K562 (cell line): ENCODE results near the gene SNCB. TPM values are rescaled to one million over a fixed set of nuclear protein-coding genes. Genes with fewer than 3 reads are reported as not detected.

Experiments
- ATAC-seq: fragments of 200-7000 bp; cut with Tn5 transposase; 3 replicates; pipeline ENCODE4 v1.9.1; 2020; ENCODE audit warnings: moderate library complexity
- BruUV-seq: library from RNA; stranded (reverse); fragments of 400-500 nt; replicated peaks from 2 replicates; lab custom pipeline; 2021; lab: Mats Ljungman, UMichigan
- CTCF ChIA-PET: fragments of 300-600 bp; formaldehyde crosslinking; extraction: SDS; loops from one replicate; lab custom pipeline; 2021; ENCODE audit warnings: low intra/inter-chr PET ratio; lab: Yijun Ruan, JAX
- POLR2A ChIA-PET: fragments of 300-600, 350-650 bp; sonication (Branson Sonifier 250); formaldehyde crosslinking; extraction: SDS; loops from one replicate; lab custom pipeline; 2021; ENCODE audit warnings: antibody characterized with exemption, inconsistent platforms; lab: Yijun Ruan, JAX
- DNase-seq, 4 experiments: peaks; one replicate each; pipeline versions ENCODE4 v3.0.0 to v3.0.0-alpha.2; 2011 to 2018; ENCODE audit warnings: low spot score in 3 of 4, mixed read lengths in 3 of 4; ENCODE audit errors: extremely low read depth in 1 of 4
- FAIRE-seq: peaks from 2 replicates; lab custom pipeline; 2011; peaks lifted over from hg19 to GRCh38; lab: Jason Lieb, UNC
- H2AFZ ChIP-seq: 2 replicates; pipeline ENCODE4 v1.6.0; 2011; ENCODE audit warnings: low read depth, low read length, control low read depth, inconsistent platforms
- H3K27ac ChIP-seq: fragments of 200-600 bp; 3 replicates; pipeline ENCODE4 v1.8.0; 2011; ENCODE audit warnings: low read depth, mild to moderate bottlenecking, control low read depth, inconsistent platforms, low read length, moderate library complexity, mixed read lengths; ENCODE audit errors: extremely low read depth
- H3K27me3 ChIP-seq, 2 experiments: fragments of 300-600 bp in 1 of 2; 2 replicates in 1 of 2; 3 replicates in 1 of 2; pipeline versions ENCODE4 v1.6.0 to v1.8.0; 2011; ENCODE audit warnings: inconsistent platforms in 2 of 2, low read length in 2 of 2, mild to moderate bottlenecking in 1 of 2, mixed read lengths in 1 of 2, moderate library complexity in 1 of 2; ENCODE audit not compliant: control insufficient read depth in 2 of 2, insufficient read depth in 2 of 2
- H3K36me3 ChIP-seq: fragments of 300-600 bp; 3 replicates; pipeline ENCODE4 v1.8.0; 2011; ENCODE audit warnings: mild to moderate bottlenecking, low read length, inconsistent platforms; ENCODE audit not compliant: control insufficient read depth, insufficient read depth
- H3K4me1 ChIP-seq, 2 experiments: fragments of 200-600 bp in 1 of 2; replicated peaks in 1 of 2; 2 replicates in 1 of 2; 3 replicates in 1 of 2; pipeline versions ENCODE4 v1.5.1 to v1.8.0; 2011; ENCODE audit warnings: inconsistent platforms in 2 of 2, low read length in 2 of 2, mild to moderate bottlenecking in 1 of 2, mixed read lengths in 1 of 2, moderate library complexity in 1 of 2; ENCODE audit not compliant: control insufficient read depth in 2 of 2, insufficient read depth in 2 of 2
- H3K4me2 ChIP-seq: 2 replicates; pipeline ENCODE4 v1.6.1; 2011; ENCODE audit warnings: low read length, control low read depth, inconsistent platforms, mixed read lengths; ENCODE audit not compliant: insufficient read depth
- H3K4me3 ChIP-seq: fragments of 200-600 bp; sonication (generic), shearing (Covaris generic); 2 replicates; pipeline ENCODE4 v1.5.1; 2016; ENCODE audit warnings: control low read depth, inconsistent platforms
- H3K79me2 ChIP-seq: fragments of 200-600 bp; 3 replicates; pipeline ENCODE4 v1.8.0; 2011; ENCODE audit warnings: low read length, inconsistent platforms; ENCODE audit not compliant: control insufficient read depth, insufficient read depth
- H3K9ac ChIP-seq, 2 experiments: 2 replicates each; pipeline versions ENCODE4 v1.6.0 to v1.6.1; 2011; ENCODE audit warnings: low read depth in 2 of 2, low read length in 2 of 2, control low read depth in 1 of 2, inconsistent platforms in 1 of 2, mild to moderate bottlenecking in 1 of 2, mixed read lengths in 1 of 2; ENCODE audit not compliant: insufficient read depth in 1 of 2
- H3K9me1 ChIP-seq: one replicate; pipeline ENCODE4 v1.6.0; 2011; ENCODE audit warnings: inconsistent platforms, mild to moderate bottlenecking, low read length, moderate library complexity; ENCODE audit not compliant: control insufficient read depth, insufficient read depth
- H3K9me3 ChIP-seq: replicated peaks from 2 replicates; pipeline ENCODE4 v1.5.1; 2011; ENCODE audit warnings: low read depth, low read length, inconsistent platforms; ENCODE audit not compliant: control insufficient read depth, insufficient read depth
- H4K20me1 ChIP-seq: replicated peaks from 2 replicates; pipeline ENCODE4 v1.6.1; 2011; ENCODE audit warnings: low read length, inconsistent platforms, mixed read lengths; ENCODE audit not compliant: control insufficient read depth, insufficient read depth
- DDX20 ChIP-seq: fragments of 450-650 bp; IDR thresholded peaks from 2 replicates; pipeline ENCODE4 v1.6.1; 2016; ENCODE audit warnings: missing genetic modification characterization, low read depth, mild to moderate bottlenecking, missing compliant biosample characterization, moderate library complexity
- FOXP1 ChIP-seq: sonication (generic); formaldehyde crosslinking; IDR thresholded peaks from 2 replicates; pipeline ENCODE4 v1.8.0; 2022; ENCODE audit warnings: mild to moderate bottlenecking, missing genetic modification reagents
- MYBL2 ChIP-seq, 2 experiments: fragments of 450-650 bp in 1 of 2; sonication (generic) in 1 of 2; formaldehyde crosslinking in 1 of 2; IDR thresholded peaks; 2 replicates each; pipeline versions ENCODE4 v1.6.1 to v1.8.1; 2017 to 2022; ENCODE audit warnings: borderline replicate concordance in 1 of 2, inconsistent platforms in 1 of 2, low read depth in 1 of 2, mild to moderate bottlenecking in 1 of 2, missing genetic modification reagents in 1 of 2, moderate library complexity in 1 of 2
- RUNX1 ChIP-seq: sonication (generic); IDR thresholded peaks from 2 replicates; pipeline ENCODE4 v1.6.1; 2016; ENCODE audit warnings: antibody characterized with exemption, low read depth
- TRIM24 ChIP-seq, 2 experiments: fragments of 450-650 bp; IDR thresholded peaks; 2 replicates each; pipeline ENCODE4 v1.6.1; 2016
- WGBS: fragments of 100-300 bp; shearing (Covaris generic); methylation state at CpG from one replicate; pipeline ENCODE4 v1.1.6; 2016; ENCODE audit warnings: low coverage, mixed read lengths; ENCODE audit not compliant: insufficient coverage; ENCODE audit errors: missing lambda C conversion rate; 5-methylcytosine and 5-hydroxymethylcytosine counted together
- in situ Hi-C: fragments of 300-500 bp; cut with MboI; formaldehyde crosslinking; loops from 4 replicates; pipeline ENCODE4 v1.15.0; 2018; ENCODE audit warnings: inconsistent platforms, mixed read lengths
- intact Hi-C: fragments of 100-400 bp; cut with micrococcal nuclease; formaldehyde crosslinking; loops from 2 replicates; pipeline ENCODE4 v1.14.2; 2022
- polyA plus RNA-seq, 8 experiments: library from polyadenylated mRNA; depleted of rRNA in 4 of 8; stranded (reverse) in 5 of 8; unstranded in 3 of 8; fragments of >200 nt; fragmentation: Nextera tagmentation in 2 of 8; fragmentation: Illumina TruSeq in 1 of 8; extraction: Ambion mirVana in 2 of 8; extraction: Trizol in 1 of 8; gene quantifications; 2 replicates each; pipeline versions ENCODE4 v1.2.1 to v1.2.3, GENCODE V29; 2011 to 2014; ENCODE audit warnings: inconsistent platforms in 1 of 8, missing spikeins in 1 of 8
- total RNA-seq, 7 experiments: library from RNA; depleted of rRNA in 6 of 7; stranded (reverse); fragments of >200 nt in 6 of 7; fragmentation: Illumina TruSeq in 2 of 7; extraction: Trizol in 2 of 7; gene quantifications; 2 replicates each; pipeline versions ENCODE4 v1.2.1 to v1.2.3, GENCODE V29; 2011 to 2021; ENCODE audit warnings: low replicate concordance in 1 of 7
- TF ChIP-seq, protein P1 (sequence below): fragments of 450-650 bp; formaldehyde crosslinking; IDR thresholded peaks from 2 replicates; pipeline ENCODE4 v1.4.0; 2020; ENCODE audit warnings: mild to moderate bottlenecking, moderate library complexity

SNCB gene
- total and polyA plus RNA-seq, 9 of the 15 experiments (the other 6 are each of a cell fraction or from before 2014, with no cell fraction given) = not detected

DNA sequence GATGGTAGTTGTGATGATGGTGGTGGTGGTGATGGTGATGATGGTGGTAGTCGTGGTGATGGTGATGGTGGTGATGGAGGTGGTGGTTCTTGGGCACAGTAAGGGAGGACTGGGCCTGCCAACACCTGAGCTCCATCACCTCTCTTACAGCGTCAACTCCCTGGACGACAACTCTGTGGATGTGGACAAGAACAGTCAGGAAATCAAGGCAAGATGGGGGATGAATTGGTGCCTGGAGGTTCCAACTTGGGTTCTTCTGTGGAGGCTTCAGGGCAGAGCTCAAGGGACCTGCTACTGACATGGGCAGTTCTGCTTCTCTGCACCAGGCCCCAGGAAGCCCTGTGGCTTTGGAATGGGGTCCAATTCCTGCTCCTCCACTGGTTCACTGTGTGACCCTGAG is 37.8 kb downstream of the SNCB start:
- Histone ChIP-seq H3K4me2 (no peak overlapping the region), H3K79me2 (no peaks in the 10 kb centered on the region), H3K9me3 (peaks cover 3% of the 10 kb centered on the region; the same call in 1 of the 2 replicates), H4K20me1 (no peaks in the 10 kb centered on the region), H3K27ac (no peak overlapping the region), H2AFZ (no peak overlapping the region), H3K4me1 (peaks cover 0 to 15% of the 10 kb centered on the region in 2 experiments; a peak in 1 of 5 replicates), H3K36me3 (no peaks in the 10 kb centered on the region), H3K9me1 (no peaks in the 10 kb centered on the region), H3K4me3 (no peak overlapping the region), H3K27me3 (peaks cover 6 to 27% of the 10 kb centered on the region in 2 experiments; a peak in 4 of 5 replicates), H3K9ac (no peak overlapping the region)
- intact Hi-C loops = no loop called here
- FAIRE-seq = no peak
- DNase-seq = no peak
- in situ Hi-C loops = loop anchor here (25.0 kb wide), 1 partner anchor 855 kb away; no protein-coding TSS in a partner anchor
- BruUV-seq = no TSS peak
- ChIA-PET CTCF (no interaction called here), POLR2A (no interaction called here)
- TF ChIP-seq FOXP1 (CRISPR knock-in tag) (no peak), DDX20 (no peak), RUNX1 (no peak), MYBL2 (IDR thresholded peaks at IDR 0.05; ENCODE audit: low read depth) (no peak), MYBL2 (CRISPR knock-in tag; IDR thresholded peaks at IDR 0.05; ENCODE audit: borderline replicate concordance) (no peak), TRIM24 (IDR thresholded peaks at IDR 0.05) (no peak)
- TF ChIP-seq, protein P1, sequence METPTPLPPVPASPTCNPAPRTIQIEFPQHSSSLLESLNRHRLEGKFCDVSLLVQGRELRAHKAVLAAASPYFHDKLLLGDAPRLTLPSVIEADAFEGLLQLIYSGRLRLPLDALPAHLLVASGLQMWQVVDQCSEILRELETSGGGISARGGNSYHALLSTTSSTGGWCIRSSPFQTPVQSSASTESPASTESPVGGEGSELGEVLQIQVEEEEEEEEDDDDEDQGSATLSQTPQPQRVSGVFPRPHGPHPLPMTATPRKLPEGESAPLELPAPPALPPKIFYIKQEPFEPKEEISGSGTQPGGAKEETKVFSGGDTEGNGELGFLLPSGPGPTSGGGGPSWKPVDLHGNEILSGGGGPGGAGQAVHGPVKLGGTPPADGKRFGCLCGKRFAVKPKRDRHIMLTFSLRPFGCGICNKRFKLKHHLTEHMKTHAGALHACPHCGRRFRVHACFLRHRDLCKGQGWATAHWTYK (CRISPR knock-in tag) = no peak
- no peak for ATAC-seq
- 57% methylated on average over 3 of the region's 3 CpGs for WGBS
